DMS53 treated with DMSO at 0.1 percent for 48 hours (cell line): ENCODE data around the gene CLCA1.
A peak's percentile ranks its signal among the peaks of the same experiment; 100 is the strongest.

Experiments used
- DNase-seq: peaks from one replicate; lab custom pipeline; 2025; ENCODE audit not compliant: unreplicated experiment; lab: John Stamatoyannopoulos, UW

CLCA1 gene

GRCh38 chr1:86502125-86502646 lies 33.5 kb downstream of the CLCA1 start:
- DNase-seq: peak; percentile 78

GRCh38 chr1:86502721-86503405 lies 34.1 kb downstream of the CLCA1 start:
- DNase-seq: peak; percentile 93

- peak; percentile 81 for DNase-seq
Measured at GRCh38 chr1:86503406-86504136, 34.8 kb downstream of the CLCA1 start.

GRCh38 chr1:86504137-86504479 lies 35.4 kb downstream of the CLCA1 start:
- DNase-seq: no peak

GRCh38 chr1:86504895-86505563 lies 36.3 kb downstream of the CLCA1 start:
- peak; percentile 14 for DNase-seq

- no peak for DNase-seq
Measured at GRCh38 chr1:86505564-86505902, 36.8 kb downstream of the CLCA1 start.

- peak; percentile 32 for DNase-seq
Measured at GRCh38 chr1:86507935-86508582, 39.3 kb downstream of the CLCA1 start.

GRCh38 chr1:86508583-86508969 lies 39.8 kb downstream of the CLCA1 start:
- no peak for DNase-seq

- DNase-seq: peak; percentile 29
Measured at GRCh38 chr1:86515597-86515996, 46.9 kb downstream of the CLCA1 start.

- DNase-seq: no peak
Measured at GRCh38 chr1:86516335-86516734, 47.6 kb downstream of the CLCA1 start.

GRCh38 chr1:86517336-86517735 lies 48.6 kb downstream of the CLCA1 start:
- DNase-seq: peak; percentile 62

- DNase-seq: no peak
Measured at GRCh38 chr1:86520789-86521521, 52.2 kb downstream of the CLCA1 start.

GRCh38 chr1:86521522-86521891 lies 52.8 kb downstream of the CLCA1 start:
- DNase-seq: no peak

GRCh38 chr1:86522240-86522639 lies 53.5 kb downstream of the CLCA1 start:
- DNase-seq: no peak

- no peak for DNase-seq
Measured at GRCh38 chr1:86523670-86524354, 55.1 kb downstream of the CLCA1 start.

- no peak for DNase-seq
Measured at GRCh38 chr1:86527306-86527705, 58.6 kb downstream of the CLCA1 start.

GRCh38 chr1:86530211-86530845 lies 61.6 kb downstream of the CLCA1 start:
- no peak for DNase-seq

- no peak for DNase-seq
Measured at GRCh38 chr1:86537928-86538695, 69.4 kb downstream of the CLCA1 start.

GRCh38 chr1:86538775-86539174 lies 70.0 kb downstream of the CLCA1 start:
- DNase-seq: no peak
